Measurements from ENCODE around the gene DRAM2. TPM values are rescaled to one million over a fixed set of nuclear protein-coding genes. Genes with fewer than 3 reads are reported as not detected.

The DRAM2 gene
- total RNA-seq, 1 donor from 2014 or later, result 70.1 TPM

Other genes with a start within 250 kb of the DRAM2 start
- gene LRIF1, start 176.2 kb downstream of the DRAM2 start, total RNA-seq, result 9.5 and 13.8 TPM in 2 replicates
- 41.9 and 57.7 TPM in 2 replicates for gene CEPT1, start 130 bp upstream of the DRAM2 start, total RNA-seq
- gene DENND2D, start 60.6 kb upstream of the DRAM2 start, total RNA-seq, result 2.6 and 2.7 TPM in 2 replicates
- gene CHI3L2, start 87.6 kb upstream of the DRAM2 start, total RNA-seq, result under 0.01 TPM in 1 of 2 replicates, not detected in the other
- gene CHIA, start 150.8 kb upstream of the DRAM2 start, total RNA-seq, result not detected in 2 replicates

Measured in dermis blood vessel endothelial cell (primary cell).